ENCODE results near the gene STAC3. TPM values are rescaled to one million over a fixed set of nuclear protein-coding genes. Genes with fewer than 3 reads are reported as not detected.

The STAC3 gene
- total and polyA plus RNA-seq, 2 of the 13 experiments (the other 11 are each of a cell fraction or from before 2014, with no cell fraction given) = 0.18 to 0.22 TPM

DNA sequence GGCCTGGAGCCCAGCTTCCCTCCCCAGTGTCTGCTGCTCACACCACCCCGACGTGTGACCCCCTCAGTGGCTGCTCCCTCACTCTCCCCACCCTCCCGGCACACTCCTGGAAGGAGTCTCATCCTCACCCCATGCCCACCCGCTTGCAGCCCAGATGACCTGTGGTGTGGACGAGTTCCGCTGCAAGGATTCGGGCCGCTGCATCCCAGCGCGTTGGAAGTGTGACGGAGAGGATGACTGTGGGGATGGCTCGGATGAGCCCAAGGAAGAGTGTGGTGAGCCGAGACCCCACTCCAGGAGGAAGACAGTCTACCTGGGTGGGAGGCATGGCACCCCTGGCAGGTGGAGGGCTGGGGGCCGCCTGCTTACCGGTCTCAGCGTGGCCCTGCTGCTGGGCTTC lies 49.4 kb downstream of the STAC3 start:
- no peak overlapping the region for H3K4me2 ChIP-seq (ENCODE audit: low read depth, low read length)
- no peaks in the 10 kb centered on the region for H3K4me1 ChIP-seq (ENCODE audit: insufficient read depth, low read length)
- H2AFZ ChIP-seq (ENCODE audit: low read length) = no peak overlapping the region
- TF ChIP-seq FOXA1 (IDR thresholded peaks at IDR 0.05) = no peak
- no peak for TF ChIP-seq FOXA1 (CRISPR knock-in tag; IDR thresholded peaks at IDR 0.05)
- no peak for TF ChIP-seq UBTF (CRISPR knock-in tag; IDR thresholded peaks at IDR 0.05)
- no peak for TF ChIP-seq ZMAT5 (CRISPR knock-in tag; IDR thresholded peaks at IDR 0.05; ENCODE audit: borderline replicate concordance, low read depth)
- no peak for TF ChIP-seq XBP1 (CRISPR knock-in tag; IDR thresholded peaks at IDR 0.05)
- TF ChIP-seq SOX5 (CRISPR knock-in tag; IDR thresholded peaks at IDR 0.05; ENCODE audit: borderline replicate concordance) = no peak
- DNase-seq (ENCODE audit: low spot score) = no peak
- H3K36me3 ChIP-seq (replicated peaks in 1 of 2; ENCODE audit: control insufficient read depth in 1 of 2, insufficient read depth in 2 of 2, low read length in 2 of 2) = peaks cover 67 to 94% of the 10 kb centered on the region in 2 experiments
- no peak for FAIRE-seq
- H4K20me1 ChIP-seq (ENCODE audit: insufficient read depth, low read length) = no peaks in the 10 kb centered on the region
- POLR2A ChIA-PET = no interaction called here
- H3K9me3 ChIP-seq (ENCODE audit: low read length) = no peaks in the 10 kb centered on the region
- no peak for ATAC-seq
- CTCF ChIA-PET (ENCODE audit: low intra/inter-chr PET ratio, low total read pairs) = no interaction called here
- H3K79me2 ChIP-seq (ENCODE audit: insufficient read depth, low read length) = no peaks in the 10 kb centered on the region
- H3K27me3 ChIP-seq (ENCODE audit: control insufficient read depth in 1 of 2, insufficient read depth in 2 of 2, low read length in 2 of 2) = no peaks in the 10 kb centered on the region
- BruUV-seq (replicated peaks) = no TSS peak
- intact Hi-C loops (cut with micrococcal nuclease; ENCODE audit: unreplicated experiment) (no loop called here), in situ Hi-C loops (cut with HindIII; ENCODE audit: extremely low pct_ligation_motif_present, low pct_unique_long_range_greater_than_20kb) (no loop called here)
- 97% methylated on average over 12 of the region's 16 CpGs for WGBS (ENCODE audit: low lambda C conversion rate)
- H3K27ac ChIP-seq (ENCODE audit: extremely low read length, insufficient read depth, low read length) = no peak overlapping the region
- no peak overlapping the region for H3K9ac ChIP-seq (ENCODE audit: insufficient read depth, low read depth, low read length)
- no peak overlapping the region for H3K4me3 ChIP-seq (replicated peaks in 1 of 3; ENCODE audit: insufficient read depth in 1 of 3, low read depth in 2 of 3, low read length in 3 of 3)

GRCh38 chr12:57201219-57201618 lies 49.8 kb downstream of the STAC3 start:
- H3K9ac ChIP-seq (ENCODE audit: insufficient read depth, low read depth, low read length) = no peak overlapping the region
- H3K27me3 ChIP-seq (ENCODE audit: control insufficient read depth in 1 of 2, insufficient read depth in 2 of 2, low read length in 2 of 2) = no peaks in the 10 kb centered on the region
- ChIA-PET CTCF (ENCODE audit: low intra/inter-chr PET ratio, low total read pairs) (no interaction called here), POLR2A (no interaction called here)
- no peaks in the 10 kb centered on the region for H3K4me1 ChIP-seq (ENCODE audit: insufficient read depth, low read length)
- ATAC-seq (no peak), FAIRE-seq (no peak), DNase-seq (ENCODE audit: low spot score) (no peak)
- no peak overlapping the region for H2AFZ ChIP-seq (ENCODE audit: low read length)
- 100% methylated on average over 3 of the region's 8 CpGs for WGBS (ENCODE audit: low lambda C conversion rate)
- H3K27ac ChIP-seq (ENCODE audit: extremely low read length, insufficient read depth, low read length) = no peak overlapping the region
- no peaks in the 10 kb centered on the region for H3K9me3 ChIP-seq (ENCODE audit: low read length)
- no peaks in the 10 kb centered on the region for H3K79me2 ChIP-seq (ENCODE audit: insufficient read depth, low read length)
- no TSS peak for BruUV-seq (replicated peaks)
- H3K4me3 ChIP-seq (replicated peaks in 1 of 3; ENCODE audit: insufficient read depth in 1 of 3, low read depth in 2 of 3, low read length in 3 of 3) = no peak overlapping the region
- H4K20me1 ChIP-seq (ENCODE audit: insufficient read depth, low read length) = no peaks in the 10 kb centered on the region
- H3K36me3 ChIP-seq (replicated peaks in 1 of 2; ENCODE audit: control insufficient read depth in 1 of 2, insufficient read depth in 2 of 2, low read length in 2 of 2) = peaks cover 70 to 94% of the 10 kb centered on the region in 2 experiments
- in situ Hi-C loops (cut with HindIII; ENCODE audit: extremely low pct_ligation_motif_present, low pct_unique_long_range_greater_than_20kb) = no loop called here
- intact Hi-C loops (cut with micrococcal nuclease; ENCODE audit: unreplicated experiment) = no loop called here
- no peak overlapping the region for H3K4me2 ChIP-seq (ENCODE audit: low read depth, low read length)
- TF ChIP-seq ZNF678 (CRISPR knock-in tag; IDR thresholded peaks at IDR 0.05) (no peak), ZXDC (CRISPR knock-in tag; IDR thresholded peaks at IDR 0.05) (no peak), ZNF547 (CRISPR knock-in tag; IDR thresholded peaks at IDR 0.05) (no peak), NFKB2 (CRISPR knock-in tag; IDR thresholded peaks at IDR 0.05; ENCODE audit: borderline replicate concordance) (no peak), CAMTA2 (CRISPR knock-in tag; IDR thresholded peaks at IDR 0.05; ENCODE audit: borderline replicate concordance) (no peak), PAX8 (CRISPR knock-in tag; IDR thresholded peaks at IDR 0.05; ENCODE audit: borderline replicate concordance) (no peak), NCOA2 (CRISPR knock-in tag; IDR thresholded peaks at IDR 0.05) (no peak), ZNF160 (CRISPR knock-in tag; IDR thresholded peaks at IDR 0.05) (no peak), IRF2 (CRISPR knock-in tag; IDR thresholded peaks at IDR 0.05) (no peak)
